PC-3 (cell line): Measurements from ENCODE around the gene ANKRD23.

Experiments
- EZH2 ChIP-seq: fragments of 300-600 bp; sonication (generic); IDR thresholded peaks from one replicate; pipeline ENCODE4 v1.6.1; 2017; ENCODE audit warnings: antibody characterized with exemption, mild to moderate bottlenecking, low read length; ENCODE audit not compliant: unreplicated experiment
- EZH2phosphoT487 ChIP-seq: fragments of 300-600 bp; sonication (generic); IDR thresholded peaks from 2 replicates; pipeline ENCODE4 v1.6.1; 2018; ENCODE audit warnings: mild to moderate bottlenecking, antibody characterized with exemption, low read length, borderline replicate concordance
- TF ChIP-seq, protein P1 (sequence below): fragments of 300-600 bp; sonication (generic); conservative IDR thresholded peaks from 2 replicates; pipeline ENCODE4 v1.5.1; 2017; ENCODE audit warnings: antibody characterized with exemption, low read depth, mild to moderate bottlenecking, low read length

DNA sequence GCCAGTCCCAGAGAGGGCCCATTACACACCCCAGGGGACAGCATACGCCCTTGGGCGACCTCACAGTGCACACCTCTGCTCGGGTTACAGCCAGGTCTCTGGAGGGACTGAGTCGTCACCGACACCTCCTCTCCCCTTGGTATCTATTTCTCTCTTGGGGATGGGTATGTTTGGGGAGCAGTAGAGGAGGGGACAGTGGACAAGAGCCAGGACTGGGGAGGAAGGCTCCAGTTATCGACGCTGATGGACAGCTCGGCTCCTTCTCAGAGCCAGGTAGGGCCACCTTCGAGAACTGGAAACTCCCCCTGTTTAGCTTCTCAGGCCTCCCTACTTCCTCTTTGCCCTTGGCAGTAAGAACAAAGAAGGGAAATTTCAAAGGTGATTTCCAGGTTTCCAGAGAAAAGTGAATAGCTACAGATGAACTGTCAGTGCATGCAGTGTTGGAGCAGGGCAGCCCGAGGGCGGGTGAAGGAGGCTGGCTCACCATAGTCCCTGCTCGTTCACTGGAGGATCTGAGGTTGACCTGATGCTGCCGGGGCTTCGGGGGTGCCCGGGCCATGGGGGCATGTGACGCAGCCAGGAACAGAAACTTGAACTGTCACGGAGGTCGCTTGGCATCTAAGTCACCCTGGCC, 30.5 kb upstream of the ANKRD23 start:
- TF ChIP-seq, protein P1, sequence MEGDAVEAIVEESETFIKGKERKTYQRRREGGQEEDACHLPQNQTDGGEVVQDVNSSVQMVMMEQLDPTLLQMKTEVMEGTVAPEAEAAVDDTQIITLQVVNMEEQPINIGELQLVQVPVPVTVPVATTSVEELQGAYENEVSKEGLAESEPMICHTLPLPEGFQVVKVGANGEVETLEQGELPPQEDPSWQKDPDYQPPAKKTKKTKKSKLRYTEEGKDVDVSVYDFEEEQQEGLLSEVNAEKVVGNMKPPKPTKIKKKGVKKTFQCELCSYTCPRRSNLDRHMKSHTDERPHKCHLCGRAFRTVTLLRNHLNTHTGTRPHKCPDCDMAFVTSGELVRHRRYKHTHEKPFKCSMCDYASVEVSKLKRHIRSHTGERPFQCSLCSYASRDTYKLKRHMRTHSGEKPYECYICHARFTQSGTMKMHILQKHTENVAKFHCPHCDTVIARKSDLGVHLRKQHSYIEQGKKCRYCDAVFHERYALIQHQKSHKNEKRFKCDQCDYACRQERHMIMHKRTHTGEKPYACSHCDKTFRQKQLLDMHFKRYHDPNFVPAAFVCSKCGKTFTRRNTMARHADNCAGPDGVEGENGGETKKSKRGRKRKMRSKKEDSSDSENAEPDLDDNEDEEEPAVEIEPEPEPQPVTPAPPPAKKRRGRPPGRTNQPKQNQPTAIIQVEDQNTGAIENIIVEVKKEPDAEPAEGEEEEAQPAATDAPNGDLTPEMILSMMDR, result no peak
- TF ChIP-seq EZH2phosphoT487, result no peak
- TF ChIP-seq EZH2, result no peak
